ENCODE results near the gene PELI2.

PELI2 gene

GRCh38 chr14:56197150-56197549 is 78.9 kb downstream of the PELI2 start:
- Histone ChIP-seq H3K9ac (ENCODE audit: low read depth, low read length) (no peak overlapping the region), H3K4me1 (ENCODE audit: insufficient read depth, low read length) (peaks cover 10% of the 10 kb centered on the region; the same call in 1 of the 2 replicates), H3K9me3 (ENCODE audit: insufficient read depth, low read depth, low read length) (no peaks in the 10 kb centered on the region), H3K4me3 (ENCODE audit: low read length) (no peak overlapping the region), H3K27me3 (ENCODE audit: insufficient read depth, low read length) (no peaks in the 10 kb centered on the region), H3K27ac (ENCODE audit: low read length) (no peak overlapping the region), H3K36me3 (ENCODE audit: insufficient read depth, low read depth, low read length) (no peaks in the 10 kb centered on the region)

- no peak overlapping the region for H3K27ac ChIP-seq (ENCODE audit: low read length)
- H3K27me3 ChIP-seq (ENCODE audit: insufficient read depth, low read length), result no peaks in the 10 kb centered on the region
- H3K9ac ChIP-seq (ENCODE audit: low read depth, low read length), result no peak overlapping the region
- H3K9me3 ChIP-seq (ENCODE audit: insufficient read depth, low read depth, low read length), result no peaks in the 10 kb centered on the region
- H3K4me3 ChIP-seq (ENCODE audit: low read length), result no peak overlapping the region
- H3K36me3 ChIP-seq (ENCODE audit: insufficient read depth, low read depth, low read length), result no peaks in the 10 kb centered on the region
- H3K4me1 ChIP-seq (ENCODE audit: insufficient read depth, low read length), result peaks cover 10% of the 10 kb centered on the region; the same call in 1 of the 2 replicates
Observed at GRCh38 chr14:56198438-56198837, 80.2 kb downstream of the PELI2 start.

DNA sequence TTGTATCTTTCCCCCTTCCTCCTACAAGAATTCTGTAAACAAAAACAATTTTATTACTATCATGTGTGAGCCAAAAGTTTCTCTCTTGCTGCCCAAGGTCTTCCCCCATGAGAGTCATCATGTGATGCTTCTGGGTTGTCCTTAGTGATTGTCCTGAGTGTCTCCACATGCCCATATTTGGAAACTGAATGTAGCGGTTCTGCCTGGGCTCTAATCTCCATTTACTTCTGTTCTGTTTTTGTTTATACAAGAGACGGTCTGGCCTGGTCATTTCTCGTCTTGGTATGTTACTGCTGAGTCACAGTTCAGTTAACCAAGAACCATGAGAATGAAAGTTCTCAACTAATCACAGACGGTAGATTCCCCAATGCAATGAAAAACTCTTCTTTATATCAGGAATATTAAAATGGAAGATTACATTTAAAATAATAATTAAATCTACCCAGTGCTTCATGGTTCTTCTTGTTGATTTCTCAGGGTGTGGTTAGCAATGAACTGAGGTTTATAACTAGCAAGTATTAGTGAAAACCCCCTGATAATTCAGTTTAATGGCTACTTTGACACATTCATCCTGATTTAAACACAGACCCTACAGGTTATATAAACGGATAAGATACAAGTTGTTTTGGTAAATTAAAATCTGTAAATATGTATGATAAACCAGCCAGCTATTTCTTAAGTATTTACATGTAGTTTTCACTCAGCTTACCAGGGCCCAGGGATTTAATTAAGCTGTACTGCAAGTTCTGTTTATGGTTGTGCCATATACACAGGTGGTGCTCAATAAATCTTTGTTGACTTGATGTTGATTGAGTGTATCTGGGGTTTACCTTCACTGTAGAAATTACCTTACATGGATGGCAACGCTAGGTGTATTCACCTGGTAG is 81.1 kb downstream of the PELI2 start:
- Histone ChIP-seq H3K4me3 (ENCODE audit: low read length) (no peak overlapping the region), H3K4me1 (ENCODE audit: insufficient read depth, low read length) (peaks cover 10% of the 10 kb centered on the region; the same call in 1 of the 2 replicates), H3K27me3 (ENCODE audit: insufficient read depth, low read length) (no peaks in the 10 kb centered on the region), H3K27ac (ENCODE audit: low read length) (no peak overlapping the region), H3K9ac (ENCODE audit: low read depth, low read length) (no peak overlapping the region), H3K36me3 (ENCODE audit: insufficient read depth, low read depth, low read length) (no peaks in the 10 kb centered on the region), H3K9me3 (ENCODE audit: insufficient read depth, low read depth, low read length) (no peaks in the 10 kb centered on the region)

DNA sequence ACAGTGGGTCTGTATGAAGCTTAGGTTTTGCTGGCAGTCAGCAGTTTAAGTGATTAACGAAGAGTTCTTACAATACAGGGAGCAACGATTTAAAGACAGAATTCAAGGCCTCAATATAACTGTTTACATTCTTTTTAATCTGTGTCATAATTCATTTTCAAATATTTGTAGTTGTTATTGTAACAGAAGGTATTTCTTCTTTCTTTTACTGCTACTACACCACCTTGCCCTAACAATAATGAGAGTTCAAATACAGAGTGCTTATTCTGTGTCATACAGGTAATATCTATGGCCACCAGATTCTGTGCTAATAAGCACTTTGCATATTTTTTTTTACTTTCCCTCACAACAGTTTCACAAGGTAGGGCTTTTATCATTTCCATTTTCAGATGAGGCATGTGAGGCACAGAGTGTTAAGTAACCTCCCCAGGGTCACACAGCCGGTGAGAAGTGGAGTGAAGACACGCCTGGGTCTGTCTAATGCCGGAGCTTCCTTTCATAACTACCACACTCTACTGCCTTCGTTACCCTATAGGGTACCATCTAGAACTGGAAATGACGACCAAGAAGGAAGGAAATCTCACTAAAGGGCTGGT is 81.9 kb downstream of the PELI2 start:
- Histone ChIP-seq H3K27me3 (ENCODE audit: insufficient read depth, low read length) (no peaks in the 10 kb centered on the region), H3K4me3 (ENCODE audit: low read length) (no peak overlapping the region), H3K36me3 (ENCODE audit: insufficient read depth, low read depth, low read length) (no peaks in the 10 kb centered on the region), H3K27ac (ENCODE audit: low read length) (no peak overlapping the region), H3K4me1 (ENCODE audit: insufficient read depth, low read length) (peaks cover 6% of the 10 kb centered on the region; the same call in 1 of the 2 replicates), H3K9me3 (ENCODE audit: insufficient read depth, low read depth, low read length) (no peaks in the 10 kb centered on the region), H3K9ac (ENCODE audit: low read depth, low read length) (no peak overlapping the region)

GRCh38 chr14:56202256-56202655 is 84.0 kb downstream of the PELI2 start:
- Histone ChIP-seq H3K27me3 (ENCODE audit: insufficient read depth, low read length) (no peaks in the 10 kb centered on the region), H3K4me1 (ENCODE audit: insufficient read depth, low read length) (peaks cover 5% of the 10 kb centered on the region; the same call in 1 of the 2 replicates), H3K36me3 (ENCODE audit: insufficient read depth, low read depth, low read length) (no peaks in the 10 kb centered on the region), H3K9ac (ENCODE audit: low read depth, low read length) (no peak overlapping the region), H3K4me3 (ENCODE audit: low read length) (no peak overlapping the region), H3K27ac (ENCODE audit: low read length) (no peak overlapping the region), H3K9me3 (ENCODE audit: insufficient read depth, low read depth, low read length) (no peaks in the 10 kb centered on the region)

- no peak overlapping the region for H3K9ac ChIP-seq (ENCODE audit: low read depth, low read length)
- 0 out of 2 replicates have a peak, but pooled peaks cover 5% of the 10 kb centered on the region for H3K4me1 ChIP-seq (ENCODE audit: insufficient read depth, low read length)
- H3K9me3 ChIP-seq (ENCODE audit: insufficient read depth, low read depth, low read length), result no peaks in the 10 kb centered on the region
- no peak overlapping the region for H3K4me3 ChIP-seq (ENCODE audit: low read length)
- no peaks in the 10 kb centered on the region for H3K36me3 ChIP-seq (ENCODE audit: insufficient read depth, low read depth, low read length)
- no peaks in the 10 kb centered on the region for H3K27me3 ChIP-seq (ENCODE audit: insufficient read depth, low read length)
- H3K27ac ChIP-seq (ENCODE audit: low read length), result no peak overlapping the region
Observed at GRCh38 chr14:56205881-56206280, 87.7 kb downstream of the PELI2 start.

- Histone ChIP-seq H3K36me3 (ENCODE audit: insufficient read depth, low read depth, low read length) (no peaks in the 10 kb centered on the region), H3K9me3 (ENCODE audit: insufficient read depth, low read depth, low read length) (no peaks in the 10 kb centered on the region), H3K27ac (ENCODE audit: low read length) (no peak overlapping the region), H3K9ac (ENCODE audit: low read depth, low read length) (no peak overlapping the region), H3K4me3 (ENCODE audit: low read length) (no peak overlapping the region), H3K27me3 (ENCODE audit: insufficient read depth, low read length) (no peaks in the 10 kb centered on the region), H3K4me1 (ENCODE audit: insufficient read depth, low read length) (0 out of 2 replicates have a peak, but pooled peaks cover 5% of the 10 kb centered on the region)
Observed at GRCh38 chr14:56206596-56206995, 88.4 kb downstream of the PELI2 start.

- Histone ChIP-seq H3K9me3 (ENCODE audit: insufficient read depth, low read depth, low read length) (no peaks in the 10 kb centered on the region), H3K27ac (ENCODE audit: low read length) (no peak overlapping the region), H3K36me3 (ENCODE audit: insufficient read depth, low read depth, low read length) (no peaks in the 10 kb centered on the region), H3K4me1 (ENCODE audit: insufficient read depth, low read length) (0 out of 2 replicates have a peak, but pooled peaks cover 5% of the 10 kb centered on the region), H3K4me3 (ENCODE audit: low read length) (no peak overlapping the region), H3K9ac (ENCODE audit: low read depth, low read length) (no peak overlapping the region), H3K27me3 (ENCODE audit: insufficient read depth, low read length) (no peaks in the 10 kb centered on the region)
Observed at GRCh38 chr14:56207626-56208292, 89.5 kb downstream of the PELI2 start.

- Histone ChIP-seq H3K4me1 (ENCODE audit: insufficient read depth, low read length) (0 out of 2 replicates have a peak, but pooled peaks cover 5% of the 10 kb centered on the region), H3K27me3 (ENCODE audit: insufficient read depth, low read length) (no peaks in the 10 kb centered on the region), H3K27ac (ENCODE audit: low read length) (no peak overlapping the region), H3K4me3 (ENCODE audit: low read length) (no peak overlapping the region), H3K36me3 (ENCODE audit: insufficient read depth, low read depth, low read length) (no peaks in the 10 kb centered on the region), H3K9ac (ENCODE audit: low read depth, low read length) (no peak overlapping the region), H3K9me3 (ENCODE audit: insufficient read depth, low read depth, low read length) (no peaks in the 10 kb centered on the region)
Observed at GRCh38 chr14:56208520-56208919, 90.3 kb downstream of the PELI2 start.

GRCh38 chr14:56210571-56210970 is 92.4 kb downstream of the PELI2 start:
- no peak overlapping the region for H3K4me3 ChIP-seq (ENCODE audit: low read length)
- H3K9ac ChIP-seq (ENCODE audit: low read depth, low read length), result no peak overlapping the region
- no peak overlapping the region for H3K27ac ChIP-seq (ENCODE audit: low read length)
- H3K27me3 ChIP-seq (ENCODE audit: insufficient read depth, low read length), result no peaks in the 10 kb centered on the region
- H3K9me3 ChIP-seq (ENCODE audit: insufficient read depth, low read depth, low read length), result no peaks in the 10 kb centered on the region
- H3K4me1 ChIP-seq (ENCODE audit: insufficient read depth, low read length), result 0 out of 2 replicates have a peak, but pooled peaks cover 4% of the 10 kb centered on the region
- H3K36me3 ChIP-seq (ENCODE audit: insufficient read depth, low read depth, low read length), result no peaks in the 10 kb centered on the region

- no peak overlapping the region for H3K4me3 ChIP-seq (ENCODE audit: low read length)
- no peaks in the 10 kb centered on the region for H3K36me3 ChIP-seq (ENCODE audit: insufficient read depth, low read depth, low read length)
- H3K27ac ChIP-seq (ENCODE audit: low read length), result no peak overlapping the region
- no peak overlapping the region for H3K9ac ChIP-seq (ENCODE audit: low read depth, low read length)
- no peaks in the 10 kb centered on the region for H3K9me3 ChIP-seq (ENCODE audit: insufficient read depth, low read depth, low read length)
- H3K4me1 ChIP-seq (ENCODE audit: insufficient read depth, low read length), result no peaks in the 10 kb centered on the region
- no peaks in the 10 kb centered on the region for H3K27me3 ChIP-seq (ENCODE audit: insufficient read depth, low read length)
Observed at GRCh38 chr14:56211084-56211483, 92.9 kb downstream of the PELI2 start.
